Measurements from ENCODE around the gene CEP164. TPM values are rescaled to one million over a fixed set of nuclear protein-coding genes. Genes with fewer than 3 reads are reported as not detected.

The CEP164 gene
- total RNA-seq, 3 donors from 2014 or later = 13.8 to 26.2 (median 17.3) TPM

DNA sequence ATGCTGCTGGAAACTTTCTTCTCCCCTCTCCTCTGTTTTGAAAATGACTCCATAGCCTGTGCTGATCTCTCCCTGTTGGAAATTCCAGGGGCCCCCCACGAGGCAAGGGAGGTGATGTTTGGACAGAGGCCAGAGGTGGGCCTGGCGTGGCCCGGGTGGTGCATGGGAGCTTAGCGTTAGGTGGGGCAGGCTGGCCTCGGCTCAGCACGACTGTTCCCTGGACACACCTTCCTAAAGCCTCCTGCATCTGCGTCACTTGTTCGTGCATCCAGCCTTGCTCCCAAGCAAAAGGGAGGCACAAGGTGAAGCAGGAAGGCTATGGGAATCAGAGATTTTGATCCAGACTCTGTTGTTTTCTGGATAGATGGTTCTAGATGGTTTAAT lies 135.2 kb downstream of the CEP164 start:
- ATAC-seq (no peak), DNase-seq (no peak)
- Histone ChIP-seq H3K4me3 (no peak overlapping the region), H3K9me3 (no peaks in the 10 kb centered on the region), H3K36me3 (ENCODE audit: low read depth) (no peaks in the 10 kb centered on the region), H3K4me1 (ENCODE audit: low read depth) (no peaks in the 10 kb centered on the region)
- intact Hi-C loops (cut with DNase I, micrococcal nuclease) = no loop called here
- TF ChIP-seq, protein P1, sequence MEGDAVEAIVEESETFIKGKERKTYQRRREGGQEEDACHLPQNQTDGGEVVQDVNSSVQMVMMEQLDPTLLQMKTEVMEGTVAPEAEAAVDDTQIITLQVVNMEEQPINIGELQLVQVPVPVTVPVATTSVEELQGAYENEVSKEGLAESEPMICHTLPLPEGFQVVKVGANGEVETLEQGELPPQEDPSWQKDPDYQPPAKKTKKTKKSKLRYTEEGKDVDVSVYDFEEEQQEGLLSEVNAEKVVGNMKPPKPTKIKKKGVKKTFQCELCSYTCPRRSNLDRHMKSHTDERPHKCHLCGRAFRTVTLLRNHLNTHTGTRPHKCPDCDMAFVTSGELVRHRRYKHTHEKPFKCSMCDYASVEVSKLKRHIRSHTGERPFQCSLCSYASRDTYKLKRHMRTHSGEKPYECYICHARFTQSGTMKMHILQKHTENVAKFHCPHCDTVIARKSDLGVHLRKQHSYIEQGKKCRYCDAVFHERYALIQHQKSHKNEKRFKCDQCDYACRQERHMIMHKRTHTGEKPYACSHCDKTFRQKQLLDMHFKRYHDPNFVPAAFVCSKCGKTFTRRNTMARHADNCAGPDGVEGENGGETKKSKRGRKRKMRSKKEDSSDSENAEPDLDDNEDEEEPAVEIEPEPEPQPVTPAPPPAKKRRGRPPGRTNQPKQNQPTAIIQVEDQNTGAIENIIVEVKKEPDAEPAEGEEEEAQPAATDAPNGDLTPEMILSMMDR (IDR thresholded peaks at IDR 0.05) = no peak

Other genes starting within 250 kb of the CEP164 start
- 10 to 100 TPM; 28.1 to 55.6 (median 41.8) TPM for gene SIK3, start 229.4 kb upstream of the CEP164 start, total RNA-seq
- gene PAFAH1B2, start 183.6 kb upstream of the CEP164 start, total RNA-seq = 10 to 100 TPM; 67.9 to 72.7 (median 71.9) TPM
- gene SIDT2, start 149.1 kb upstream of the CEP164 start, total RNA-seq = 10 to 100 TPM; 69.8 to 76.3 (median 71.4) TPM
- 1,000 to 10,000 TPM in 1 of 3 donors, 100 to 1,000 TPM in 2; 126 to 3,893 (median 593) TPM for gene TAGLN, start 128.5 kb upstream of the CEP164 start, total RNA-seq
- gene PCSK7, start 95.8 kb upstream of the CEP164 start, total RNA-seq = 100 to 1,000 TPM; 138 to 252 (median 181) TPM
- gene RNF214, start 95.2 kb upstream of the CEP164 start, total RNA-seq = 10 to 100 TPM; 22.0 to 38.1 (median 25.4) TPM
- 10 to 100 TPM in 1 of 3 donors, 1 to 10 TPM in 2; 6.9 to 11.3 (median 7.4) TPM for gene BACE1-AS, start 36.5 kb upstream of the CEP164 start, total RNA-seq
- 10 to 100 TPM in 2 of 3 donors, 1 to 10 TPM in 1; 7.8 to 23.0 (median 10.2) TPM for gene BACE1, start 11.6 kb upstream of the CEP164 start, total RNA-seq

All from mucosa of descending colon (tissue), 3 donors.